ENCODE results near the gene NDUFB10.

Gene NDUFB10

DNA sequence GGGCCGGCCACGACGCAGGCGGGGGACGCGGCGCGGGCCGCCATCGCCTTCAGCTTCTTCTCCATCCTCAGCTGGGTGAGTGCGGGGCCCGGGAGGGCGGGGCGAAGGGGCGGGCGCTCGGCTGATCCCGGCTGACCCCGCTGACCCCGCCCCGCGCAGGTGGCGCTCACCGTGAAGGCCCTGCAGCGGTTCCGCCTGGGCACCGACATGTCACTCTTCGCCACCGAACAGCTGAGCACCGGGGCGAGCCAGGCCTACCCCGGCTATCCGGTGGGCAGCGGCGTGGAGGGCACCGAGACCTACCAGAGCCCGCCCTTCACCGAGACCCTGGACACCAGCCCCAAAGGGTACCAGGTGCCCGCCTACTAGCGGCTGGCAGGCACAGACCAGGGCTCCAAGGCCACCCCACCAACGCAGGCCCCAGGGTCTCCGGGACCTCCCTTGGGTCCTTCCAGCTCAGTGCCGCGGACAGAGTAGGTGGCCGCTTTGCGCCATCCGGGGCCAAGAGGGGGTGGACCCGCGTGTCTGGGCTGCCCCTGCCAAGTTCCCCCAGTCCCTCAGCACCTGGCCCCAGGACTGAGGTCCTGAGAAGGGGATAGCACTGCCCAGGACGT lies 33.5 kb downstream of the NDUFB10 start:
- Histone ChIP-seq H3F3A (ENCODE audit: insufficient read depth, low read length) (no peaks in the 10 kb centered on the region; the same call in 1 of the 2 replicates), H3K9me3 (ENCODE audit: low read length) (no peaks in the 10 kb centered on the region), H3K4me3 (ENCODE audit: low read depth, low read length, poor library complexity, severe bottlenecking) (no peak overlapping the region), H3K4me1 (ENCODE audit: insufficient read depth, low read length, severe bottlenecking) (peaks cover 29% of the 10 kb centered on the region), H2AFZ (ENCODE audit: low read length) (no peak overlapping the region), H3K79me2 (ENCODE audit: insufficient read depth, low read length) (no peaks in the 10 kb centered on the region), H3K9me2 (ENCODE audit: low read depth, low read length) (no peaks in the 10 kb centered on the region), H3K9ac (ENCODE audit: low read length) (no peak overlapping the region), H3K27ac (ENCODE audit: low read depth, low read length, poor library complexity, severe bottlenecking) (peak overlapping the region; percentile 70), H3K4me2 (ENCODE audit: low read length) (no peak overlapping the region), H3K27me3 (ENCODE audit: insufficient read depth, low read length) (peaks cover 6% of the 10 kb centered on the region; the same call in 1 of the 2 replicates), H4K20me1 (ENCODE audit: insufficient read depth, low read length) (no peaks in the 10 kb centered on the region), H3K36me3 (ENCODE audit: insufficient read depth, low read length) (peaks cover 16% of the 10 kb centered on the region)
- TF ChIP-seq, protein P1, sequence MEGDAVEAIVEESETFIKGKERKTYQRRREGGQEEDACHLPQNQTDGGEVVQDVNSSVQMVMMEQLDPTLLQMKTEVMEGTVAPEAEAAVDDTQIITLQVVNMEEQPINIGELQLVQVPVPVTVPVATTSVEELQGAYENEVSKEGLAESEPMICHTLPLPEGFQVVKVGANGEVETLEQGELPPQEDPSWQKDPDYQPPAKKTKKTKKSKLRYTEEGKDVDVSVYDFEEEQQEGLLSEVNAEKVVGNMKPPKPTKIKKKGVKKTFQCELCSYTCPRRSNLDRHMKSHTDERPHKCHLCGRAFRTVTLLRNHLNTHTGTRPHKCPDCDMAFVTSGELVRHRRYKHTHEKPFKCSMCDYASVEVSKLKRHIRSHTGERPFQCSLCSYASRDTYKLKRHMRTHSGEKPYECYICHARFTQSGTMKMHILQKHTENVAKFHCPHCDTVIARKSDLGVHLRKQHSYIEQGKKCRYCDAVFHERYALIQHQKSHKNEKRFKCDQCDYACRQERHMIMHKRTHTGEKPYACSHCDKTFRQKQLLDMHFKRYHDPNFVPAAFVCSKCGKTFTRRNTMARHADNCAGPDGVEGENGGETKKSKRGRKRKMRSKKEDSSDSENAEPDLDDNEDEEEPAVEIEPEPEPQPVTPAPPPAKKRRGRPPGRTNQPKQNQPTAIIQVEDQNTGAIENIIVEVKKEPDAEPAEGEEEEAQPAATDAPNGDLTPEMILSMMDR (IDR thresholded peaks at IDR 0.05; ENCODE audit: low read length), result no peak
- no peak for TF ChIP-seq EZH2 (IDR thresholded peaks at IDR 0.05; ENCODE audit: borderline replicate concordance, low read length)

DNA sequence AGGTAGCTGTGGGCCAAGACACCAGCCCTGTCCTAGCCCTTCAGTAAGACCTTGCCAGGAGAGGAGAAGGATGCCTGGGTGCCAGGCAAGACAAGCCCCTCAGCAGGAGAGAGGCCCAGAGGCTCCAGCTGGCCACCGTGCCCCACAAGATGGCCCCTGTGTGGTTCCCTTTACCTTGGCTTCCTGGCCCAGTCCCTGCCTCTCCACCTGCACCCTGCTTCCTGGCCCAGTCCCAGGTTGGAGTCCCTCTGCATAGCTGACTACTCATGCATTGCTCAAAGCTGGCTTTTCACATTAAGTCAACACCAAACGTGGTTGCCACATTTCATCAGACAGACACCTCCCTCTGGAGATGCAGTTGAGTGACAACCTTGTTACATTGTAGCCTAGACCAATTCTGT lies 34.4 kb downstream of the NDUFB10 start:
- no peaks in the 10 kb centered on the region; the same call in 1 of the 2 replicates for H3F3A ChIP-seq (ENCODE audit: insufficient read depth, low read length)
- H2AFZ ChIP-seq (ENCODE audit: low read length), result no peak overlapping the region
- H3K4me1 ChIP-seq (ENCODE audit: insufficient read depth, low read length, severe bottlenecking), result peaks cover 29% of the 10 kb centered on the region
- H4K20me1 ChIP-seq (ENCODE audit: insufficient read depth, low read length), result no peaks in the 10 kb centered on the region
- TF ChIP-seq, protein P1 (IDR thresholded peaks at IDR 0.05; ENCODE audit: low read length), result no peak
- TF ChIP-seq EZH2 (IDR thresholded peaks at IDR 0.05; ENCODE audit: borderline replicate concordance, low read length), result no peak
- no peaks in the 10 kb centered on the region for H3K79me2 ChIP-seq (ENCODE audit: insufficient read depth, low read length)
- no peak overlapping the region; the same call in 1 of the 2 replicates for H3K9ac ChIP-seq (ENCODE audit: low read length)
- no peaks in the 10 kb centered on the region for H3K9me2 ChIP-seq (ENCODE audit: low read depth, low read length)
- no peak overlapping the region for H3K4me3 ChIP-seq (ENCODE audit: low read depth, low read length, poor library complexity, severe bottlenecking)
- H3K27me3 ChIP-seq (ENCODE audit: insufficient read depth, low read length), result peaks cover 6% of the 10 kb centered on the region; the same call in 1 of the 2 replicates
- H3K27ac ChIP-seq (ENCODE audit: low read depth, low read length, poor library complexity, severe bottlenecking), result peak overlapping the region; percentile 70
- no peak overlapping the region for H3K4me2 ChIP-seq (ENCODE audit: low read length)
- H3K36me3 ChIP-seq (ENCODE audit: insufficient read depth, low read length), result peaks cover 26% of the 10 kb centered on the region
- H3K9me3 ChIP-seq (ENCODE audit: low read length), result no peaks in the 10 kb centered on the region

GRCh38 chr16:1997494-1998359 lies 38.4 kb downstream of the NDUFB10 start:
- Histone ChIP-seq H3K9me2 (ENCODE audit: low read depth, low read length) (no peaks in the 10 kb centered on the region), H3K4me2 (ENCODE audit: low read length) (no peak overlapping the region), H3F3A (ENCODE audit: insufficient read depth, low read length) (no peaks in the 10 kb centered on the region), H3K9ac (ENCODE audit: low read length) (no peak overlapping the region), H3K36me3 (ENCODE audit: insufficient read depth, low read length) (peaks cover 66% of the 10 kb centered on the region), H3K79me2 (ENCODE audit: insufficient read depth, low read length) (no peaks in the 10 kb centered on the region), H4K20me1 (ENCODE audit: insufficient read depth, low read length) (no peaks in the 10 kb centered on the region), H3K4me3 (ENCODE audit: low read depth, low read length, poor library complexity, severe bottlenecking) (no peak overlapping the region), H3K9me3 (ENCODE audit: low read length) (no peaks in the 10 kb centered on the region), H3K27me3 (ENCODE audit: insufficient read depth, low read length) (no peaks in the 10 kb centered on the region), H3K27ac (ENCODE audit: low read depth, low read length, poor library complexity, severe bottlenecking) (no peak overlapping the region), H2AFZ (ENCODE audit: low read length) (no peak overlapping the region), H3K4me1 (ENCODE audit: insufficient read depth, low read length, severe bottlenecking) (peaks cover 11% of the 10 kb centered on the region)
- TF ChIP-seq EZH2 (IDR thresholded peaks at IDR 0.05; ENCODE audit: borderline replicate concordance, low read length), result no peak
- TF ChIP-seq, protein P1 (IDR thresholded peaks at IDR 0.05; ENCODE audit: low read length), result no peak
